Measurements from ENCODE around the gene NYAP1.
A peak's percentile ranks its signal among the peaks of the same experiment; 100 is the strongest.
"Not testable (repeated sequence)": the region's sequence is repeated elsewhere in the genome, so short reads cannot be mapped to it uniquely, and the experiment has no call there.

The NYAP1 gene

GRCh38 chr7:100446040-100446439, 37.7 kb upstream of the NYAP1 start:
- ChIA-PET CTCF (interaction anchor here (0.6 kb wide), 1 partner anchor 664 kb away, joined by 3 read pairs; no protein-coding TSS in a partner anchor), POLR2A (interaction anchor here (0.7 to 6.2 kb wide), 3 partner anchors 10 to 277 kb away, joined by 3 to 28 read pairs (median 13); partner anchors contain the start of genes GAL3ST4, MEPCE, PPP1R35 and ZCWPW1)
- no peaks in the 10 kb centered on the region for H3K9me3 ChIP-seq (ENCODE audit: control insufficient read depth, insufficient read depth, low read depth, low read length)
- no peaks in the 10 kb centered on the region for H3K4me1 ChIP-seq (ENCODE audit: control insufficient read depth, insufficient read depth, low read length)
- no peaks in the 10 kb centered on the region for H3K36me3 ChIP-seq (ENCODE audit: control insufficient read depth in 2 of 2, insufficient read depth in 1 of 2, low read length in 2 of 2)
- TF ChIP-seq ZNF692 (tag by site-specific recombination; IDR thresholded peaks at IDR 0.05) (peak; percentile 37; the same call in 1 of the 2 replicates), WT1 (tag by site-specific recombination; IDR thresholded peaks at IDR 0.05) (no peak)
- no peak overlapping the region for H3K27ac ChIP-seq (ENCODE audit: extremely low read depth, low read depth, low read length)
- no peak overlapping the region for H3K4me3 ChIP-seq (ENCODE audit: low read depth, low read length)

- not testable (repeated sequence) for H3K4me3 ChIP-seq (ENCODE audit: low read depth, low read length); H3K27ac ChIP-seq (ENCODE audit: extremely low read depth, low read depth, low read length); H3K4me1 ChIP-seq (ENCODE audit: control insufficient read depth, insufficient read depth, low read length); H3K9me3 ChIP-seq (ENCODE audit: control insufficient read depth, insufficient read depth, low read depth, low read length); H3K36me3 ChIP-seq (ENCODE audit: control insufficient read depth in 2 of 2, insufficient read depth in 1 of 2, low read length in 2 of 2)
- 0 out of 2 replicates have a peak, but pooled peaks have one; percentile 8 for TF ChIP-seq ZNF362 (tag by site-specific recombination; IDR thresholded peaks at IDR 0.05)
- peak; percentile 84 for TF ChIP-seq ZNF121 (tag by site-specific recombination; IDR thresholded peaks at IDR 0.05)
- POLR2A ChIA-PET: interaction anchor here (0.6 to 6.2 kb wide), 6 partner anchors 11 to 774 kb away, joined by 3 to 28 read pairs (median 3); partner anchors contain the start of genes MEPCE, PPP1R35 and ZCWPW1
- CTCF ChIA-PET: interaction anchor here (0.6 kb wide), 1 partner anchor 14 kb away, joined by 4 read pairs; no protein-coding TSS in a partner anchor
These were observed 36.4 kb upstream of the NYAP1 start for GRCh38 chr7:100447363-100447762.

- TF ChIP-seq ZBTB17 (tag by site-specific recombination; IDR thresholded peaks at IDR 0.05) (peak; percentile 43), ZNF664 (tag by site-specific recombination; IDR thresholded peaks at IDR 0.05) (peak; percentile 88), CTCF (tag by site-specific recombination; IDR thresholded peaks at IDR 0.05) (no peak)
- Histone ChIP-seq H3K4me1 (ENCODE audit: control insufficient read depth, insufficient read depth, low read length) (no peaks in the 10 kb centered on the region), H3K4me3 (ENCODE audit: low read depth, low read length) (no peak overlapping the region), H3K36me3 (ENCODE audit: control insufficient read depth in 2 of 2, insufficient read depth in 1 of 2, low read length in 2 of 2) (no peaks in the 10 kb centered on the region), H3K9me3 (ENCODE audit: control insufficient read depth, insufficient read depth, low read depth, low read length) (no peaks in the 10 kb centered on the region), H3K27ac (ENCODE audit: extremely low read depth, low read depth, low read length) (no peak overlapping the region)
- CTCF ChIA-PET: interaction anchor here (0.6 to 1.7 kb wide), 9 partner anchors 9 to 243 kb away, joined by 3 to 8 read pairs (median 4); no protein-coding TSS in a partner anchor
- POLR2A ChIA-PET: interaction anchor here (1.0 to 2.2 kb wide), 2 partner anchors 13 to 21 kb away, joined by 4 to 24 read pairs; partner anchors contain the start of genes PPP1R35 and ZCWPW1
These were observed 34.4 kb upstream of the NYAP1 start for GRCh38 chr7:100449190-100449795.

GRCh38 chr7:100452513-100452912, 31.2 kb upstream of the NYAP1 start:
- no peak for TF ChIP-seq ZNF624 (tag by site-specific recombination; IDR thresholded peaks at IDR 0.05)
- TF ChIP-seq ZNF626 (tag by site-specific recombination; IDR thresholded peaks at IDR 0.05): no peak
- no peak for TF ChIP-seq ZNF292 (tag by site-specific recombination; IDR thresholded peaks at IDR 0.05; ENCODE audit: borderline replicate concordance, low read depth)
- TF ChIP-seq ZNF785 (tag by site-specific recombination; IDR thresholded peaks at IDR 0.05): no peak
- TF ChIP-seq ZNF324 (tag by site-specific recombination; IDR thresholded peaks at IDR 0.05): no peak
- TF ChIP-seq ZNF341 (tag by site-specific recombination; IDR thresholded peaks at IDR 0.05; ENCODE audit: low read depth): no peak
- no peak for TF ChIP-seq ZNF133 (tag by site-specific recombination; IDR thresholded peaks at IDR 0.05)
- no peak for TF ChIP-seq TSHZ1 (tag by site-specific recombination; IDR thresholded peaks at IDR 0.05; ENCODE audit: borderline replicate concordance)
- peak; percentile 66; the same call in 1 of the 2 replicates for TF ChIP-seq ZNF768 (tag by site-specific recombination; IDR thresholded peaks at IDR 0.05)
- no peak for TF ChIP-seq TCF7L2 (IDR thresholded peaks at IDR 0.05; ENCODE audit: borderline replicate concordance, low read depth, low read length)
- TF ChIP-seq ZNF140 (tag by site-specific recombination; IDR thresholded peaks at IDR 0.05): no peak
- TF ChIP-seq ZNF10 (tag by site-specific recombination; IDR thresholded peaks at IDR 0.05): 0 out of 2 replicates have a peak, but pooled peaks have one; percentile 22
- Histone ChIP-seq H3K4me1 (ENCODE audit: control insufficient read depth, insufficient read depth, low read length) (no peaks in the 10 kb centered on the region), H3K9me3 (ENCODE audit: control insufficient read depth, insufficient read depth, low read depth, low read length) (no peaks in the 10 kb centered on the region), H3K27ac (ENCODE audit: extremely low read depth, low read depth, low read length) (no peak overlapping the region), H3K4me3 (ENCODE audit: low read depth, low read length) (no peak overlapping the region), H3K36me3 (ENCODE audit: control insufficient read depth in 2 of 2, insufficient read depth in 1 of 2, low read length in 2 of 2) (no peaks in the 10 kb centered on the region)
- POLR2A ChIA-PET: no interaction called here
- CTCF ChIA-PET: no interaction called here
